GM21423 (cell line): Measurements from ENCODE around the gene FAM20A.

Experiments
- ATAC-seq: cut with Tn5 transposase; IDR thresholded peaks from one replicate; pipeline ENCODE4 v1.9.1; 2021; ENCODE audit warnings: mild to moderate bottlenecking, moderate library complexity; ENCODE audit not compliant: unreplicated experiment

The FAM20A gene

GRCh38 chr17:68570526-68570925, 30.6 kb downstream of the FAM20A start:
- ATAC-seq: no peak

- no peak for ATAC-seq
Observed at GRCh38 chr17:68569346-68569745, 31.8 kb downstream of the FAM20A start.

DNA sequence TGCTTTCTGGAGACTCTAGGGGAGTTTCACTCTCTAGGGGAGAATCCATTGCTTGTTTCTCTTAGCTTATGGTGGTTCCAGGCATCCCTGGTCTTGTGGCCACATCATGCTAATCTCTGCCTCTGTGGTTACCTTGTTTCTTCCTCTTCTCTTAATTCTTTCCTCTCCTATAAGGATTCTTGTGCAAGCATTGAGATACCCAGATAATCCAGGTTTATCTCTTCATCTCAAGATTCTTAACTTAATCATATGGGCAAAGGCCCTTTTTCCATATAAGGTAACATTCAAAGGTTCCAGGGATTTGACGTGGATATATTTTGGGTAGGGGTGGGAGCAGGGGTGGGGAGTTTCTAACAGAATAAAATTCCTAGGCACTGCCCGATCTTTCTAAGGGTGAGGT, 32.6 kb downstream of the FAM20A start:
- ATAC-seq: no peak

GRCh38 chr17:68567581-68567980, 33.6 kb downstream of the FAM20A start:
- no peak for ATAC-seq

GRCh38 chr17:68567035-68567434, 34.1 kb downstream of the FAM20A start:
- no peak for ATAC-seq

DNA sequence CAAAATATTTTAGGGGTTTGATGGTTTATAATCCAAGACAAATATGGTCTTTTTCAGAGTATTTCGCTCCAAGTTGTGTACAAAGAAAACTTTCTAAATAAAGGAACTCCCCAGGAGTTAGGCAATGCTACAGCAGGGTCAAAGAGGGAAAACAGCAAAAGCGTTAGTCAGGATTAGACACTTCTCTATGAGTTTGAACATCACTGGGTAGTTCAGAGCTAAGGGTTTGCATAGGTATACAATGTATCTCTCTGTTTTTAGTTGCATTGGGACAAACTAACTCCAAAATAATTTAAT, 34.8 kb downstream of the FAM20A start:
- ATAC-seq: no peak

GRCh38 chr17:68565661-68566441, 35.3 kb downstream of the FAM20A start:
- no peak for ATAC-seq

GRCh38 chr17:68564415-68565111, 36.6 kb downstream of the FAM20A start:
- no peak for ATAC-seq

- ATAC-seq: no peak
Observed at GRCh38 chr17:68562736-68563135, 38.4 kb downstream of the FAM20A start.

- ATAC-seq: no peak
Observed at GRCh38 chr17:68560966-68561720, 40.0 kb downstream of the FAM20A start.

- ATAC-seq: no peak
Observed at GRCh38 chr17:68559316-68559715, 41.9 kb downstream of the FAM20A start.

DNA sequence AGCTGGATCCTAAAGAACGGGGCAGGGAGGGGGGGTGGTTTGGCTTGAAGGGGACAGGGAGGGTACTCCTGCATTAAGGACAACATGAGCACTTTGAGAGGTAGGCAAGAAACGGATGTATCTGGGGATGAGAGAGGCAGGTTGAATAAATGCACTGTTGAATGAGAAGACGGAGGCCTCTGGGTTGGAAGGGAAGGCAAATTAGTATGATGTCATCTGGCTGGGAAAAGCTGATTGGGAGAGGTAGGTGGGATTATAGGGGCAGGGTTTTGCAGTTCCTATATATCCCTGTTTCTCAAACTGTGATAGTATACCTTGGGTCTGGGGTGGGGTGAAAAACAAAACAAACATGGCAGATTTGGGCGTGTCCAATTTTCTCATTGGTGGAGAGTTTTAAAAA, 44.6 kb downstream of the FAM20A start:
- ATAC-seq: no peak

DNA sequence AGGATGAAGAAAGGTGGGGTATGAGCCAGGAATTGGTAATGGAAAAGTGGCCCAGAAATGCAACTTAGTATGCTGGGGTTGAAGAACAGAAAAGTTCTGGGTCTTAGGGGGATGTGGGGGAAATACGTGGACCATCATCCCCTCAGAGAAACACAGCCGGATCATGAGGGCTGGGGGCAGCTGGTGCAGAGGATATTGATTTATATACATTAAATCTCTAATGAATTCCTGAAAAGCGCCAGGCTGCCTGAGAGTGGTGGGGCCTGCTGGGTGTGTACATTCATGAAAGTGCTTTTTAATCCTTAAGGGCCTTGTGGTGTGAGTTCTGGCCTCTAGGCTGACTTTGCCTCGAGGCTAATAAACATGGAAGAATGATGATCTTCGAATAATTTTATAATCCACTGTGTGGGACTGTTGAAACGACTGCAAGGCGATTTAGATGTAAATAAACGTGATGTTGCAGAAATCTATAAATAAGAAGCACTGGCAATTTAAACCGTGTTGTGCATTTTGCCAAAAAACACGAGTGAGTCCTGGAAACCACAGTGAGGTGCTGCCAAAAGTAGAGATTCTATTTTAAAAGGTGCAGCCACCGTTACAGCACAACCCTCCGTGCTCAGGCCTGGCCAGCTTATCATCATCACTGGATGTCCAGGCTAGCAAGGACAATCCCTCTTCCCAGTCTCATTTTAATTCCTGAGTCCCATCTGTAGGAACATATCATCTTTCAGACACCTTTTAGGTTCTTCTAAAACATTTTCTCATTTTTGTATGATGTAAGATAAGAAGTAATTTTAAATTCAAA, 56.9 kb downstream of the FAM20A start:
- ATAC-seq: no peak

DNA sequence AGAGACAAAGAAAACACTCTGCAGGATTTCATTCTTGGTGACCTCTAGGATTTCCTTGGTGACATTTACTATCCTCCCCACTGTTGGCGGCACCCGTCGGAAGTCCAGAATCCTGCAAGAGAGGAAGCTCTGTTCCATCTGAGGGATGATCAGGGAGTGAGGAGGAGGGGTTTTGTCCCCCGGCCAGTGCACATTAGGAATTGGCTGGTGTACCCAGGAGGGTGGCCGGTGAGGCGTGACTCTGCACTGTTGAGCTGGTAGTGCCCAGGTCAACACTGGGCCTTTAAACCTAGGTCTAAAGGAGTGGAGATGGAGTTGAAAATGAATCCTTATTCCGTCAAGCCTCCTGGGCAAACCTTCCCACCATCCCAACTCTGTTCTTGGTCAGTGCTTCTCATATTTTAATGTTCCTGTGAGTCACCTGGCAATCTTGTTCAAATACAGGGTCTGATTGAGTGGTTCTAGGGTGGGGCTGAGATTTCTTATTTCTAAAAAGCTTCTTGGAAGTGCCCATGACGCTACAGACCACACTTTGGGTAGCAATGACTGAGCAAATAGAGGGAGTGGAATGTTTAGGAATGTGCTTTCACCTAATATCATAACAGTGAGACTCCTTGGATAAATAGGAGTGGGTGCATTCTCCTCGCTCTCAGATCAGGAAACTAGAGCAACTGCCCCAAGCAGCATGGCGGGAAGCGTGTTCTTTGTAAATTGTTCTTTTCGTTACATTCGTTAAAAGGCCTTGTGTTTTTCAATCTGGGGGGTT, 58.3 kb downstream of the FAM20A start:
- ATAC-seq: no peak

GRCh38 chr17:68541816-68542215, 59.4 kb downstream of the FAM20A start:
- ATAC-seq: no peak

DNA sequence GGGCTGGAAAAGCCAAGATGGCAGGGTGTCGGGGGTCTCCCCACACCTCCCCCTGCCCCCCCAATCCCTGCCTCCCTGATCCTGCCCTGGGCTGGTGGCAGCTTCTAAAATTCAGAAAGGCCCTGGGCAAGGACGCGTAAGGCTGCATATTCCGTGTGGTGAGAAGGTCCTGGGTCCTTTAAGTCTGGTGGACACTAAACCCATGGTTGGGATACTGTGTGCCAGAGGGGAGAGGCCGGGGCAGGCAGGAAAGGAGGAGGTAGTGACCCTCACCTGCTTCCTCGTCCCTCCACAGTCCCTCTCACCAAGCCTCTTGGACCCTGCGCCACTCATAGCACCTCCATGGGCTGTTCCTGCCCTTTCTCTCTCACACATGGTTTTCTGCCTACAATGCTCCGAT, 60.2 kb downstream of the FAM20A start:
- no peak for ATAC-seq

DNA sequence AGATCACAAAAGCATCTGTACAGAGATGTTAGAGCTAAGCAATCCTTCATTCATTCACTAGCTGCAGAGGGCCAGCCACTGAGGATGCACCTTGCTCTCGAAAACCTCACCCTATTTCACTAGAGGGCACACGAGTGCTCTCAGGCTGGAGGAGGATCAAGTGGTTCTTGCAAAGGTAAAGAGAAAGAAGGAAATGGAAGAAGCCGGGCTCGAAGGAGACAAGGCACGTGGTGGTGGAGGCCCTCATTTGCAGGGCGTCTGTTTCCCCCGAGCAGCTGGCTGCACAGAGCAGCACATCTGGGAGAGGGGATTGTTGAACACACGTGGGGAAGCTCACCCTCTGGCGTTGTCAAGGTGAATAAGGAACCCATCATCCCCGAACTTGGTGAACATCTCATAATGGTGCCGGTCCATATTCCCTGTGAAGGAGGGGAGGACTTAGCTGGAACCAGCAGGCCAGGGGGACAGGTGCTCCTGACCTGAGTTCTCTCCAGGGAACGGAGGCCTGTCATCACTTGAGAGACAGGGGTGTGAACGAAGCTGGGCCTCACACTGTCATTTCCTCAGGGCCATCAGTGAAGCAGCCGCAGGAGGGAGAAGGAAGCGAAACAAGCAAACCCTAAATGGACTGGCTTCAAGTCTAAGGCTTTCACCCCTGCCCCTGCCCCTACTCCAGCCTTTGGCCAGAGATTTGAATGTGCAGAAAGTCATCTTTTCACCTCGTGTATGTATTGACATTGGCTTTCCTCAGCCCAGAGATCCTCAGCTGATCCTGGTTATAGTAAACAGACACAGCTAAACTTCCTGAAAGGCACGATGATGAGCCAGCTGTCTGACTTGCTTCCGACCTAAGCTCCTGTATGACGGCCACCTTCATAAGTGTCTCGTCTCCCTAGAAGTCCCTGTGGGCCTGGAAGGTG, 61.4 kb downstream of the FAM20A start:
- ATAC-seq: no peak

GRCh38 chr17:68535922-68536321, 65.2 kb downstream of the FAM20A start:
- ATAC-seq: no peak

GRCh38 chr17:68534695-68535088, 66.5 kb downstream of the FAM20A start:
- ATAC-seq: no peak
